ENCODE measurements around the gene GPR63.

GPR63 gene

GRCh38 chr6:96761794-96762193 is 75.5 kb downstream of the GPR63 start:
- DNase-seq (ENCODE audit: low read depth, low spot score) = no peak

DNA sequence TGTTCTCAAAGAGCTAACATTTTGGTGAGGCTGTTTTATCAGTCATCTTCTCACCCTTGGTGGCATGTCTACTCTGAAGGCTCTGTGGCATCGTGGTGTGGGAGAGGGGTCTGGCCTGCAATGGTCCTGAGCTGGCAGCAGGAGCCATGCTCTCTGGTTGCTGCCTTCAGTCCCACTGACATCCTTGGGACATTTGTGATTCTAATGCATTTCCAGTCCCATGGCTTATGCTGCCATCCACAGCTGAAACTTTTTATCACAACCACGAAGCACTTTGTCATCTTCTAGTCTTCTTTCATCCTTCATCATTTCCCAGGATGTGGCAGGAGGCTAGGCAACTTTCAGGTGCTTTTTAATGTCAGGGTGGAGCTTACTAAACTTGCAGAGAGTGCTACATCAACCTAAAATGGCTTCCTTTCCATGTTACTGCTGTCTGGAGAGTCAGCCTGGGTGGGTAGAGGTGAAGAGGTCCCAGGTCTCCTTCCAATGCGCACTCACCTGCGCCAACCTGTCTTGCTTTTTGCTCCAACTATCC is 77.1 kb downstream of the GPR63 start:
- no peak for DNase-seq (ENCODE audit: low read depth, low spot score)

GRCh38 chr6:96755096-96755495 is 82.2 kb downstream of the GPR63 start:
- no peak for DNase-seq (ENCODE audit: low read depth, low spot score)

GRCh38 chr6:96749891-96750290 is 87.4 kb downstream of the GPR63 start:
- no peak for DNase-seq (ENCODE audit: low read depth, low spot score)

Measured in iPS DF 19.7 (cell line).